C4-2B (cell line): ENCODE measurements around the gene ABHD12B.

Experiments used
- CTCF ChIP-seq: fragments of 450-650 bp; conservative IDR thresholded peaks from 2 replicates; pipeline ENCODE4 v1.5.1; 2017; ENCODE audit warnings: mild to moderate bottlenecking
- ZFX ChIP-seq: fragments of 450-650 bp; IDR thresholded peaks from 2 replicates; pipeline ENCODE4 v1.6.1; 2017

- no peak for TF ChIP-seq CTCF
- no peak for TF ChIP-seq ZFX
These were observed 51.0 kb downstream of the ABHD12B start for GRCh38 chr14:50922803-50923202.
